Psoas muscle (tissue), 8 donors: Measurements from ENCODE around the gene GDPD5. TPM values are rescaled to one million over a fixed set of nuclear protein-coding genes. Genes with fewer than 3 reads are reported as not detected.

Experiments used
- ATAC-seq, 4 donors: fragments of 200-7000 bp; cut with Tn5 transposase; one replicate each; pipeline ENCODE4 v1.9.1; 2020; ENCODE audit warnings: moderate library complexity in 3 of 4, mild to moderate bottlenecking in 2 of 4
- DNase-seq, 2 donors: peaks; one replicate each; pipeline ENCODE4 v3.0.0-alpha.2; 2020
- H3K27ac ChIP-seq: fragments of 200-600 bp; one replicate; pipeline ENCODE4 v1.8.0; 2022
- H3K27me3 ChIP-seq, 3 donors: fragments of 200-600 bp in 1 of 3; one replicate each; pipeline versions ENCODE4 v1.6.1 to v1.8.0; 2013 to 2022; ENCODE audit warnings: low read length in 2 of 3, mild to moderate bottlenecking in 2 of 3, moderate library complexity in 1 of 3; ENCODE audit not compliant: insufficient read depth in 3 of 3
- H3K36me3 ChIP-seq, 2 donors: fragments of 200-600 bp in 1 of 2; one replicate each; pipeline versions ENCODE4 v1.6.1 to v1.8.0; 2013 to 2022; ENCODE audit warnings: low read depth in 1 of 2, mild to moderate bottlenecking in 1 of 2, moderate library complexity in 1 of 2; ENCODE audit not compliant: insufficient read depth in 1 of 2
- H3K4me1 ChIP-seq: fragments of 200-600 bp; one replicate; pipeline ENCODE4 v1.8.0; 2022
- H3K4me3 ChIP-seq: fragments of 200-600 bp; one replicate; pipeline ENCODE4 v1.8.0; 2022; ENCODE audit warnings: mild to moderate bottlenecking
- H3K9me3 ChIP-seq: fragments of 200-600 bp; one replicate; pipeline ENCODE4 v1.8.0; 2022
- WGBS, 3 donors: extraction: QIAGEN DNeasy Blood & Tissue Kit; methylation state at CpG; one replicate each; pipeline versions ENCODE4 v1.1.6 to v1.1.7; 2013; 5-methylcytosine and 5-hydroxymethylcytosine counted together
- intact Hi-C, 2 donors: fragments of 100-400 bp; cut with DNase I; formaldehyde crosslinking; loops; one replicate each; pipeline versions ENCODE4 v1.11.0 to v1.14.2; 2022
- polyA plus RNA-seq, 3 donors: library from polyadenylated mRNA; stranded (reverse); fragments of 200-250 nt; gene quantifications; one replicate each; pipeline ENCODE4 v1.2.3, GENCODE V29; 2013
- total RNA-seq, 4 donors: library from RNA; stranded (reverse); fragmentation: NEBNext Ultra II Directional in 2 of 4; extraction: Animal tissue kit (Norgen Biotek cat#: 25700) in 2 of 4; gene quantifications; one replicate each; pipeline versions ENCODE4 v1.2.1 to v1.2.4, GENCODE V29; 2021 to 2023
- TF ChIP-seq, protein P1 (sequence below): fragments of 200-600 bp; IDR thresholded peaks from one replicate; pipeline ENCODE4 v1.8.0; 2022; ENCODE audit warnings: antibody characterized with exemption
- donor health status: healthy with polysubstance abuse.
- donor health status: DM: no; HTN: no; CAD: no; lungs with moderate emphysema.
- donor health status: Bipolar disorder and iron deficiency.
- donor health status: healthy.
- donor health status: DM: yes; HTN: yes; CAD: no.
- donor health status: DM: no; HTN: no; CAD: no.
- donor health status: DM: no; HTN: no; CAD: no.
- donor health status: DM: yes; HTN: yes; CAD: no.

GDPD5 gene
- total and polyA plus RNA-seq, 7 donors: 2.7 to 16.5 (median 11.5) TPM

DNA sequence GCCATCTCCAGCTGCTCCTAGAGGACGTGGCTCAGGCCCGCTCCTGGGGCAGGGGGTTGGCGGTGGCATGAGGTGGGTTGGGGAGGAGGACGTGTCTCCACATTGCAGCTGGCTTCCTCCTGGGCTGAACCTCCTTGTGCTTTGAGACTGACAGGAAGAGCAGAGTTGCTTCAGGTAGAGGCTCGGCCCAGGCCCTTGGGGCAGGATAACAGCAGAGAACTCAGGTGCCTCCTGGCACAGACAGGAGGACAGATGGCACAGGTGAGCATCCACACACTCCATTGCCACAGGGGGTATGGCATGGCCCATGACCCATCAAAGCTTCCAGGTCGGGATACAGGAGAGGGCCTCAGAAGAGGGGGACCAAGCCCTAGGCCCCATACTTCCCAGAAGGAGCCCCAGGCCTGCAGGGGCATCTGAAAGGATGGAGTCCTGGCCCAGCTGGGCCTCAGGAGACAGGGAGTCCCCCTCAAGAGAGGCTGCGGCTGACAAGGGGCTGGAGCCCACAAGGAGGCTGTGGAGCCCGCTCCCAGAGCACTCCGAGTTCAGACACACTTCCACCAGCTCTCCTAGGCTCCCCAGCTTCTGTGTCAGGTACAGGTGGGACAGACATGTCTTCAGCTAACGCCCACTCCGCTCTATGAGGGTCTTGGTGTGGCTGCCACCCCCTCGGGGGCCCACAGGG, 90.7 kb downstream of the GDPD5 start:
- Histone ChIP-seq H3K4me1 (no peaks in the 10 kb centered on the region), H3K27ac (no peak overlapping the region), H3K4me3 (no peak overlapping the region), H3K9me3 (no peaks in the 10 kb centered on the region), H3K27me3 (peaks cover 0 to 37% (median 11%) of the 10 kb centered on the region in 3 donors), H3K36me3 (peaks cover 0 to 20% of the 10 kb centered on the region in 2 donors)
- intact Hi-C loops: no loop called here
- peak in 1 of 2 donors; percentile 27 for DNase-seq
- 89 to 93% (median 92%) methylated on average over 12 of the region's 12 CpGs for WGBS, 3 donors
- TF ChIP-seq, protein P1, sequence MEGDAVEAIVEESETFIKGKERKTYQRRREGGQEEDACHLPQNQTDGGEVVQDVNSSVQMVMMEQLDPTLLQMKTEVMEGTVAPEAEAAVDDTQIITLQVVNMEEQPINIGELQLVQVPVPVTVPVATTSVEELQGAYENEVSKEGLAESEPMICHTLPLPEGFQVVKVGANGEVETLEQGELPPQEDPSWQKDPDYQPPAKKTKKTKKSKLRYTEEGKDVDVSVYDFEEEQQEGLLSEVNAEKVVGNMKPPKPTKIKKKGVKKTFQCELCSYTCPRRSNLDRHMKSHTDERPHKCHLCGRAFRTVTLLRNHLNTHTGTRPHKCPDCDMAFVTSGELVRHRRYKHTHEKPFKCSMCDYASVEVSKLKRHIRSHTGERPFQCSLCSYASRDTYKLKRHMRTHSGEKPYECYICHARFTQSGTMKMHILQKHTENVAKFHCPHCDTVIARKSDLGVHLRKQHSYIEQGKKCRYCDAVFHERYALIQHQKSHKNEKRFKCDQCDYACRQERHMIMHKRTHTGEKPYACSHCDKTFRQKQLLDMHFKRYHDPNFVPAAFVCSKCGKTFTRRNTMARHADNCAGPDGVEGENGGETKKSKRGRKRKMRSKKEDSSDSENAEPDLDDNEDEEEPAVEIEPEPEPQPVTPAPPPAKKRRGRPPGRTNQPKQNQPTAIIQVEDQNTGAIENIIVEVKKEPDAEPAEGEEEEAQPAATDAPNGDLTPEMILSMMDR: no peak
- ATAC-seq: no peak

DNA sequence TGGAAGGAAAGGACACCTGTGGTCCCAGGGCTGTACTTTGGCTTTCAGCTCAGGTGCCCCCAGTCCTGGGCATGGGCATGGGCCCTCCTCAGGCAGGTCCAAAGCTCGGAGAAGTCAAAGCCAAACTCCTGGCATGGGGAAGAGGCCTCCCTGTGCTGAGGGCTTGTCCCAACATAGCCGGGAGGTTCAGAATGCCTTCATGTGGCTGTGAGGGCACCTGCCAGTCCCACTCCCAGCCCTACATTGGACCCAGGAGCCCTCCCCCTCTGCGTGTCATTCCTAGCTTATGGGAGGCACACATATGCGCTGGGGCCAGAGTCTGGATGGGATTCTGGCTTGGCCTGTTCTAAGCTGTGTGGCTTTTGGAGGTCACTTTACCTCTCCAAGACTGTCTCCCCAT, 91.7 kb downstream of the GDPD5 start:
- 83 to 89% (median 87%) methylated on average over 4 of the region's 4 CpGs for WGBS, 3 donors
- intact Hi-C loops: no loop called here
- DNase-seq: peak; percentile 1 to 35
- TF ChIP-seq, protein P1: no peak
- ATAC-seq: no peak
- H3K4me1 ChIP-seq: no peaks in the 10 kb centered on the region
- H3K27ac ChIP-seq: no peak overlapping the region
- peaks cover 0 to 20% of the 10 kb centered on the region in 2 donors for H3K36me3 ChIP-seq
- H3K27me3 ChIP-seq: peaks cover 0 to 46% (median 13%) of the 10 kb centered on the region in 3 donors
- no peak overlapping the region for H3K4me3 ChIP-seq
- no peaks in the 10 kb centered on the region for H3K9me3 ChIP-seq

DNA sequence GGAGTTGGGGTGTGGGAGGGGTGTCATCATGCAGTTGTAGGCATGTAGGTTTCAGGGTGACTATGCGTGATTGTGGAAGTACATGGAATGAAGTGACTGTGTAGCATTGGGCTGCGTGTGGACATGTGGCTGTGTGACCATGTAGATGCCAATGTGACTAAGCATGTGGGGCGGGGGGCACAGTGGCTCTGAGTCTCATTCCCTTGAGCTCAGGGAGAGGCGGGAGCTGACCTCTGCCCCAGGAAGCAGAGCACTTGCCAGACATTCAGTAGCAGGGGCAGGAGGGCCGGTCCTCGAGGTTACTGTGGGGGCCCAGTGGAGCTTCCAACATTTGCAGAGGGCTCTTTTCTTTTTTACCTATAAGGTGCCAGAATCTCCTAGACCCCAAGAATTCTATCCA, 92.3 kb downstream of the GDPD5 start:
- H3K4me3 ChIP-seq: no peak overlapping the region
- DNase-seq (peak; percentile 9 to 35), ATAC-seq (no peak)
- no peaks in the 10 kb centered on the region for H3K4me1 ChIP-seq
- intact Hi-C loops: no loop called here
- peaks cover 0 to 15% of the 10 kb centered on the region in 2 donors for H3K36me3 ChIP-seq
- H3K27ac ChIP-seq: no peak overlapping the region
- TF ChIP-seq, protein P1: no peak
- H3K27me3 ChIP-seq: peaks cover 0 to 52% (median 14%) of the 10 kb centered on the region in 3 donors
- 68 to 76% (median 69%) methylated on average over 6 of the region's 6 CpGs for WGBS, 3 donors
- no peaks in the 10 kb centered on the region for H3K9me3 ChIP-seq

DNA sequence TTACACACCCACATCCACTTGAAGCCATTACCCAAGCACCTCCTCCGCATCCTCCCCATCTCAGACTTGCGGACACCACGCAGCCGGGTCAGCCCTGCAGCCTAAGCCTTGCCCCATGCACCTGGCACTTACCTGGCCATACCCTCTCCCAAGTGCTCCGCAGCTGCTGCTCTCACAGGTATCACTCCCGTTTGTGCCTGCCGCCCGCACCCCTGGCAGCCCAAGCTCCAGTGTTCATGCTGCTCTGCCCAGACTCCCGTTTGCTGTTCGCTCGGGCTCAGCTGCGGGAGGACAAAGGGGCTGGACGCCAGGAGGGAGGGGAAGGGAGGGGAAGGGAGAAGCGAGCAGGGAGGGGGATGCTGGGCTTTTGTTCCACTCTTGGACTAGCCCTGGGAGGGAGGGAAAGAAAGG, 92.8 kb downstream of the GDPD5 start, which contains the start of gene KLHL35:
Gene KLHL35, minus strand, starts transcription at position 293 of the 411 bp plus-strand sequence. CDS start 2,574 bp downstream, outside the sequence.
- peaks cover 0 to 53% (median 14%) of the 10 kb centered on the region in 3 donors for H3K27me3 ChIP-seq
- H3K4me3 ChIP-seq: no peak within 1 kb of the TSS
- no peaks in the 10 kb centered on the region for H3K9me3 ChIP-seq
- no peak within 1 kb of the TSS for H3K27ac ChIP-seq
- WGBS, 3 donors: 15 to 16% (median 16%) methylated on average over 14 of the region's 14 CpGs
- TF ChIP-seq, protein P1: no peak
- peaks cover 0 to 13% of the 10 kb centered on the region in 2 donors for H3K36me3 ChIP-seq
- intact Hi-C loops: no loop called here
- ATAC-seq: no peak
- peak; percentile 16 to 56 for DNase-seq
- H3K4me1 ChIP-seq: no peaks in the 10 kb centered on the region
